GM19463 (cell line): Measurements from ENCODE around the gene WDFY1.

Source experiments
- ATAC-seq: cut with Tn5 transposase; IDR thresholded peaks from one replicate; pipeline ENCODE4 v1.9.1; 2021; ENCODE audit warnings: mild to moderate bottlenecking, moderate library complexity; ENCODE audit not compliant: unreplicated experiment

The WDFY1 gene

DNA sequence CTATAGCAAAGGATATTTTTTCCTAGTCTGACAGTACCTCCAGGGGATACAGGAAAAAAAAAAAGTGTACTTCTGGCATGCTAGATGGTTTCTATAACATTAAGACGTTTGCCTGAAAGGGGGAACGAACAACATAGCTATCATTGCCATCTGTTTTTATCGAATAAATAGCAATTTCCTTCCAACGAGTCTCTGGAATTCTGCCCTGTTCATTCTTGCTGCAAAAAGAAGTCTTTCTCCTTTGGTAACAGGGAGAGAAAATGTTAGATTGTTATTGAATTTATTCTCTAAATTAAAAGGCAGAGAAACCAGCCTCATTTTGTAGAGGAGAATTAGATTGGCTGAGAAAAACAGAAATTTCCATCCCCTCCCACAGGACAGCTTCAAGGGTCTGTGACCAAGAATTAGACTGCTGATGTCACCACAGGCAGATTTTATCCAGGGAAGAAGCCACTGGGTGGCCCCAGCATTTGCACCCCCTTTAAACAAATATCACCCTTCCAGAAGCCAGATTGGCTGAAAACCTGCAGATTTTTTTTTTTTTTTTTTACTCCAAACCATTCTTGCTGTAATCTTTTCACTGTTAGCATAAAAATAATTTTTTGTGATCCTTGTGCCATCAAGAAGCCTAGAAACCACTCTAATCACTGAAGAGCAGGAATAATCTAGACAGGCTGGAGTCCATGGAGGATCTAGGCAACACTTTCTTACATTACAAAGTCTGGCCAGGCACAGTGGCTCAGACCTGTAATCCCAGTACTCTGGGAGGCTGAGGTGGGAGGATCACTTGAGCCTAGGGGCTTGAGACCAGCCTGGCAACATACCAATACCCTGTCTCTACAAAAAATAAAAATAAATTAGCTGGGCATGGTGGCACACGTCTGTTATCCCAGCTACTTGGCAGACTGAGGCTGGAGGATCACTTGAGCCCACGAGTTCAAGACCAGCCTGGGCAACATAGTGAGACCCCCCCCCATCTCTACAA lies 12.0 kb downstream of the WDFY1 start:
- ATAC-seq, result no peak

DNA sequence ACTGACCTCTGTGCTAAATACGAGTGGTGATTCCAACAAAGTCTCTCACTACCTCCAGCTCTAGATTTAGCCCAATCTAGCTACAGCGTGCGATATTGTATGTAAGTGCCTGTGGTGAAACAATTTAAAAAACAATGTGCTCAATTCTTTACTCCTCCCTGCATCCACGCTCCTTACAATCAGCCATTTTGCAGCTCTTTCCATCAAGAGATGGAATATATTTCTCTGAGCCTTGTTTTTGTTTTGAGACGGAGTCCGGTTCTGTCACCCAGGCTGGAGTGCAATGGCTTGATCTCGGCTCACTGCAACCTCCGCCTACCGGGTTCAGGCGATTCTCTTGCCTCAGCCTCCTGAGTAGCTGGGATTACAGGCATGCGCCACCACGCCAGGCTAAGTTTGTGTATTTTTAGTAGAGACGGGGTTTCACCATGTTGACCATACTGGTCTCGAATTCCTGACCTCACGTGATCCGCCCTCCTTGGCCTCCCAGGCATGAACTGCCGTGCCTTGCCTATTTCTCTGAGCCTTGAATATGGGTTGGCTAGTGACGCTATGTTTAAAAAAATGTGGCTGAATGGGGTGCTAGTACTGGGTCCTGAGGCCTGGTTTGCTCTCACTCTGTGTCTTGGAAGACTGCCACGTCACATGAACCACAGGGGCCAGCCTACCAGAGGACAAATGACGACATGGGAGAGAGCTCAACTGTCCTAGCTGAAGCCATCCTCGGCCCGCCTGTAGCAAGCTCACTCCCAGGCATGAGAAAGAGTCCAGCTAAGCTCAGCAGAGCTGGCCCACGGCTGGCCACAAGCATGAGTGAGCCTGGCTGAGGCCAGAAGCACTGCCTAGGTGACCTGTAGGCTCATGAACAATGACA lies 14.8 kb downstream of the WDFY1 start:
- ATAC-seq, result no peak

DNA sequence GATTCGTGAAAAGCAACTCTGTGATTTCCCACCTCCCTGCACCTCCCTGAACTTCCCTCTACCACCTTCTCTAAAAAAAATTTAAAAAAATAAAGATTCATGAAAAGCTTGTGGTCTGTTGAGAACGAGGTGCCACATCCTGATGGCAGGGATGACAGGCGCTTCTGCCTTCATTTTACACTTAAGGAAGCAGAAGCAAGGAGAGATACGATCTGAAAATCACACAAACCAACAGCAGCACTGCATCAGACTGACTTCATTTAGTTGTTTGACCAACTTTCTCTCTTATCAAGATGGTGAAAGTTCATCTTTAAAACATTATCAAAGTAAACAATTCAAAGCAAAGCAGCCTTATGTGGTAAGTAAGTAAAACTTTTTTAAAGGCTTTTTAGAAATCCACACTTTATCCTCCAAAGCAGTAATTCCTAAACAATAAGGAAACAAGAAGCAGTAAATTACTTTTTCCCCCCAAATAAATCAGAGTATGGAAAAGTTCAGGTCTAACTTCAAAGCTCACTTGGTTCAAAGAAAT lies 15.5 kb downstream of the WDFY1 start:
- no peak for ATAC-seq

DNA sequence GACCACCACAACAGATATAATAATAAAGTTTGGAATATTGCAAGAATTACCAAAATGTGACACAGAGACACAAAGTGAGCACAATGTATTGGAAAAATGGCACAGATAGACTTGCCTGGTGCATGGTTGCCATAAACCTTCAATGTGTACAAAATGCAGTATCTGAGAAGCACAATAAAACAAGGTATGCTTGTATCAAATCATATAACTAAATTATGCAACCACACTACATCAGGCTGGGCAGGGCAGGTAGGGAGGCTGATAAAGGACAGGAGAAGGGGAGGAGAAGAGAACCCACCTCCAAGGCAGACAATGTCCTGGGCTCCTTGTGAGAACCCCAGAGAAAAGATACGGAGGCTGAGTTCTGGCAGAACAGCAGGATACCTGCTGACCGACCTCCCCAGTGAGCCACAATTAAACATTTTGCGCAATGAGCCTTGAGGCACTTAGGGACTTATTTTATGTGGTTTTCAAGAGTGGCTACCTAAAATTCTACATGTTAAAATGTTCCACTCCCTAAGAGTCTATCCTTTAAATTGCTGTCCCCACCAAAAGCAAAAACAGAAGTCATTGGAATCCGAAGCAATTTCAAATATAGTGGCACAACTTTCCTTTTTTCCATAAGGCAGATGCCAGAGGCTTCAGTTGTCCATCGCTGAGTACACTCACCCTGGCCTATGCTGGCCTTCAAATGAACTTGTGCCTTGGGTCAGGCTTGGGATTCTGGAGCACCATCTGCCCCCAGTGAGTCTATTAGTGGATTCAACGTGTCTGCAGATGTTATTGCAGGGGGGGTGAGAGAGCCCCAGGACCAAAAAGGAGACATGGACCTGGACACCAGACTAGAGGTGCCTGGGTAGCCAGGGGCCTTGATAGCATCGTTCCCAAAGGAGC lies 16.8 kb downstream of the WDFY1 start:
- no peak for ATAC-seq

DNA sequence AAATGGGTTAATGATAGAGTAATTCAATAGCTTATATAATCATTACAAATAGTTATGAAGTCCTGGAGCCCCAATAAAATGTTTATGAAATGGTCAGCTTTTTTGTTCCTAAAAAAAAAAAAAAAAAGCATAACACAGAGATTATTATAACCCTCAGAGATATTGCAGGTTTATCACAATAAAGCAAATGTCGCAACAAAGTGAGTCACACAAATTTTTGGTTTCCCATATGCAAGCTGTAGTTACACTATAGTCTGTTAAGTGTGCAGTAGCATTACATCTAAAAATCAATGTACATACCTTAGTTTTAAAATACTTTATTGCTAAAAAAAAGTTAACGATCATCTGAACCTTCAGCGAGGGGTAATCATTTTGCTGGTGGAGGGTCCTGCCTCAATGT lies 20.0 kb downstream of the WDFY1 start:
- ATAC-seq, result no peak

DNA sequence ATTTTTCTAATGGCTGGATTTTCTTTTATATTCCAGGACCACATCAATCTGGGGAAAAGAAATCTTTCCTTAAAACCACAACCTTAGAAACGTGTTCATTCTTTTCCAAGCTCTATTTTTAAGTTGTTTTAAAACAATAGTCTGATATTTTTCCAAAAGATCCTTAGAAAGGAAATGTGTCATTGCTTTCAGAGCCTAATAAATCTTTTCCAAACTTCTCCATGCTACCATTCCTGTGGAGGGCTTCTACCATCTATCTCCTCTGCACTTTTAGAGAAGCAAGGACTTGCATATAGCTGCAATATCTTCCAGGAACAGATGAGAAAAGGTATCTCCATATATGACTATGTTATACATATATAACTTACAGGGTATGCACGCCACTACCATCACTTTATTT lies 21.2 kb downstream of the WDFY1 start:
- ATAC-seq, result no peak

DNA sequence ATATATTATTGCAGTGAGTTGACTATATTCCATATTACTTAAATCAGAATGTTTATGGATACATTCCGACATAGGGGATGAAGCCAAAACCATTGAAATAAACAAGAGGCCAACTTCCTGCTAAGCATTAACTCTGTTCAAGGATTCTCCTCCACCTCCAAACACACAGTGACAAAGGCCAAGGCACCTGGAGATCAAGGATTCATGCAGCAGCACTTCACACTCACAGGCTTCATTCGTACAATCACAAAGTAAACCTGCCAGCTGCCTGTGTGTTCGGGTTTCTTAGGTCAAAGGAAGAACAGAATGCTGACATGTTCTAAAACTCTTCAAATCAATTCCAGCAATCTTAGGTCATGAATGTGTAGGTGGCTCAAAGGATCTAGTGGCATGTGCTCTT lies 22.8 kb downstream of the WDFY1 start:
- ATAC-seq, result no peak

DNA sequence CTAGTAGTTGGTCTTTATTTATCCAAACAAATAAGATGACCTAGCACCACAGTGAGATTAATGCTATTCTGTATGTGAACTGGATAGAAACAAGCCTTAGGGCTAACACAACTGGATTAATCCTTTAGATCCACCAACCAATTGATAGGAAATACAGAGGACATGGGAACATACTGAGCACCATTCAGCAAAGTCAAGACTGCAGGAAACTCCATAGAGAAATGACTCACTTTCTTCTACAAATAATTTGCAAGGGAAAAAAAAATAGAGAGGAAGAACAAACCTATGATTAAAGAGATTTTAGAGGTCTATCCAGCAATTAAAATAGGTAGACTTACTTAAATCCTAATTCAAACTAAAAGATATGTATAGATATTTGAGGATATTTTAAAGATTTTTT lies 23.9 kb downstream of the WDFY1 start:
- ATAC-seq, result no peak

DNA sequence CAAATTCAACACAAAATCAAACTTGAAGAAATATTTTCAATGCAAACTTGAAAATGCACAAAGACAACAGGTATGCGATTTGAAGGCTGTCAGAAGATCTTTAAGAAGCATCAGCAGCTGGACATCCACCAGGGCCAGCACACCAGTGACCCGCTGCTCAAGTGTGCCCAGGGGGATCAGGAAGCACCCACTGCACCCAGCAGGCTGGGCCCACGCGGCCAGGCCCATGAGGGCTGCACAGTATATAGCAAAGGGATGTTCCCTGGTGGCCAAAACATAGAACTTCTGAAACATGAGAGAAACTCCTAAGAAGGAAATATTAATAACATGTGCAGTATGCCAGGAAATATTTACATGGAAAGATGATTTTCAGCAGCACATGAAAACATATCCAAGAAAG lies 25.0 kb downstream of the WDFY1 start:
- no peak for ATAC-seq

DNA sequence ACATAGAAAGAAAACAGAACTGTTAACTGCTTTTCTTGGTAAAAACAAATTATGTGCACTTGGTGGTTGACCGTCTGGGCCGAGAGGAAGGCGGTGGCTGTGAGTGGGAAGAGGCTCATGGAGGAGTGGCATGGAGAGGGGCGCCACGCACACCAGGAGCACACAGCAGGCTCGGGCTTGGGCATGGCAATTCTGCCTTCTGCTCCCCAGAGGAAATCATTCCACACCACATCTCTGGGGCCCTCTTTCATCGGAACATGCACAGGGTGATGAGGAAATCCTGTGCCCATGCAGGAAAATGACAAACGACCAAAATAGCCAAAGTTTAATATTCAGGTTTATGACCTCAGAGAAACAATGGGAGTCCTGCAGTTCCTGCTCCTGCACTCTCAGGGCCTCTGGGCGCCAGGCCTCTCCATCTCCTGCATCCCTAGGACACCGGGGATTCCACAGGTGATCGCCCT lies 26.4 kb downstream of the WDFY1 start:
- no peak for ATAC-seq

DNA sequence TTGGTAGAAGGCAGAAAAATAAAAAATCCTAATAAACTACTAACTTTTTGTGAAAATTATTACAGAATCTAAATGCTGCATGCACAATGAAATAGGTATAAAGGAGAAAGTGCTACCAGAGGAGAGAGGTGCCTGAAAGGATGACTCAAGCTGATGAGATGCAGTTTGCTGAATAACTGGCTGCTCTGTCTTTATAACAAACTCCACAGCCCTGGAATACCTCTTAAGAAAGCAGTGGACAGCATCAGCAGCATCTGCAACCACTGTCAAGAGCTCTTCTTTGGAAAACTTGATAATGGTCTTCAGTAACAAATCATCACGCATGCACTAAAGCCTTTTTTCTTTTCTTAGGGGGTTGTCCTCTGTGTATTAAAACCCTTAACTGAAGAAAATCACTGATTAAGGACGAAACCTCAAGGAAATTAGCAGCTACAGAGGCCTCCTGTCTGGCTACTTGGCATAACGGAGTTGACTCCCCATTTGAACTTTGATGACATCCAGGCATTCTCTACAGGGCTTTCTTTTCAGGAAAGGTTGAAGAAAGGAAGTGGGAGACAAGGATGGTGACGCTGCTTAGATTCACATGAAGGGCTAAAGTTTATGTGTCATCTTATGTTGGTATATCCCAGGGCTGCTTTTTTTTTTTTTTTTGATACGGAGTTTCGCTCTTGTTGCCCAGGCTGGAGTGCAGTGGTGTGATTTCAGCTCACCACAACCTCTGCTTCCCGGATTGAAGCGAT lies 28.8 kb downstream of the WDFY1 start:
- ATAC-seq, result no peak

DNA sequence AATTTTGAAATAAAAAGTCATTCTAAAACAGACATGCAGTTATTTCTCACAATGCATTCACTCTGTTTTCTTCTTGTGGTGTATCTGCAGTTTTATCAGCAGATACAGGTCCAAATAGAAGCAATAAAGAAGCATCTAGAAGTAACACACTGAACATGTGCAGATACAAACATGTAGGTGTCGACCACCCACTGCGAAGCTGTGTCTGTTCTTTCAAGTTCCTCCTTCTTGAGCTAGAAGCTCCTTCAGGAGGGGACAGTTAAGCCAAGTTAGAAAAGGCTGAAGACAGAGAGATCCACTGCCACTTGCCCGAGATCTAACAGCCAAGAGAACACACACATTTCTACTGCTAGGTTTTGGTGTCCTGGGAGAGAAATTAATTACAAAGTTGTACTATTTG lies 30.1 kb downstream of the WDFY1 start:
- ATAC-seq, result no peak

DNA sequence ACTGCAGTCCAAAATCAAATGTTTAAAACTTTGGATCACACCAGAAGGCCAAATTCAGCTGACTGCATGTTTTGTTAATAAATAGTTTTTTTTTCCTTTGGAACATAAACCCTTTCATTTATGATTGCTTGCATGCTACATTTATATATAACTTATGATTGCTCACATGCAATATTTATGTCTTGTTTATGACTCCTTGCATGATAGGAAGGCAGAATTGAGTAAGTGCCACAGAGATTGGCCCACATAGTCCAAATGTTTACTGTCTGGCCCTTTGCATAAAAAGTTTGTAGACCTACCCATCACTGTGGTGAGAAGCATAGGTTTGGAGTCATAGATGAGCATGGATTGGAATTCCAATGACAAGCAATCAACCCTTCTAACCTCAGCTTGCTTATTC lies 30.8 kb downstream of the WDFY1 start:
- ATAC-seq, result no peak

DNA sequence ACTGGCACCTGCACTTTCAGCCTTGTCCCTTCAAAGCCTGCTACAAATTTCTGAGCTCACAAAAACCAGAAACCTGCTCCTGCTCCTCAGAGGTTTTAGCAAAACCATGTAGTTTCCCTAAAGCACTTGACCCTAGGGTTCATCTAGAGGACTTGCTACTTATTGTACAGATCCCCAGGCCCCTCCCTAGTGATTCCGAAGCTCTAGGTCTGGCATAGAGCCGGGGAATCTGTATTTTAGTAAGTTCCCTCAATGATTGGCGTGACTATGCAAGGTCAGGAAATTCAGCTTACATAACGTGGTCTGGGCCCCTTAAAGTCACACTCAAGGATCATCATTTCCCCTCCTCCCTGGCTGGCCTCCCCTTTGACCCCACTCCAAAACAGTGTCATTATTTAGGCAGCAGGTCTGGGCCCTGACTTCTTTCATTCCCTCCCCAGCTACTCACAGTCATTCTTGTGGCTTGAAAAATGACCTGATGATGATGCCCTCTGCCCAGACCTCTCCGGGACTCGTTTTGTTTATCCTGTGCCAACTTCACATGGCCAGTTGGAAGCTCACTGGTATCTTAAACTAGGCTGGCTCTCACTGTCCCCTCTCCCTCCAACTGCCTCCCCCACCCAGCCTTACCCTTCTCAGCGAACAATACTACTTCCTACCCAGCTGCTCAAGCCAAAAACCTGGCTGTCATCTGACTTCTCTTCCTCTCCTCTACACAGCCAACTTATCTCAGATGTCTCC lies 36.0 kb downstream of the WDFY1 start:
- no peak for ATAC-seq

DNA sequence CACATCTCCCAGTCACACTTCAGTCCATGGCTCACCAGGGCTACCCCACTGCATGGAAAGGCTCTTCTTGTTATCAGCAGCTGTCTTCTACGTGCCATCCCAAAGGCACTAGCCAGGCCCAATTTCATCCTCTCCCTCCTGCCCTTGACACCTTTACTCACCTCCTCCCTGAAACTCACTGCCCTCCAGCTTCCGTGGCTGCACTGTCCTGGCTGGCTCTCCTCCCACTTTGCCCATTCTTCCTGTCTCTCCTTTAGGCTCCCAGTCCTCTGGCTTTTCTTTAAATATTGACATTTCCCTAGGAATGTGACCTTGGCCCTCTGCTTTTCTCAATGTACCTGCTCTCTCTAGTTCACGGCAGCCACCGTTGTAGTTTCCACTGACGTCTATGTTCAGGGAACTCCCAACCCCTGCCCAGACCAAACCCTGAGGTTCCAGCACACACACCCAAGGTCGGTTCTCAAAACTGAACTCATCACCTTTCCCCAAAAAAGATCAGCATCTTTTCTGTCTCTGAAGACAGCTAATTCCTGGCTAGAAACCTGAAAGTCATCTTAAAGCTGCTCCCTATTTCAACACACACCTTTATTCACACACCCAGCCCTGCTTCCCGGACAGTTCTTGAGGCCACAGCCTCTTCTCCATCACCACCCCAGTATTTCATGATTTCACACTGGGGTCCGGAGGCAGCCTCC lies 36.7 kb downstream of the WDFY1 start:
- no peak for ATAC-seq

DNA sequence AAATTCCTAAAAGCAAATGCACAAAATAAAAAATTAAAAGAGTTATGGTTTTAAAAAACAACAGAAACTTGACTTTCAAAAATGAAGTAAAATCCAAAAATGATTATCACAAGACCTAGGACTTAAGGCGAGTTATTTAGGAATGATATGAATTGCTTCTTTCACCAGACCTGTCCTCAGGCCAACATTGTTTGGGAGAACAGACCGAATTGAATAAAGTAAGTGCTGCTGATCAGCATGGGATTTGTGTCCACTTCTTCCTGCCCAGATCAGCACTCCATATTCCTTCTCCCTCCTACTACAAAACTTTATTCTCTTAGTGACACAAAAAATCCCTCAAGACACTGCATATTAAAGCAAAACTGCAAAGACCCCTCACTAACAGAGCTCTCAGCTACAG lies 39.1 kb downstream of the WDFY1 start:
- ATAC-seq, result no peak

DNA sequence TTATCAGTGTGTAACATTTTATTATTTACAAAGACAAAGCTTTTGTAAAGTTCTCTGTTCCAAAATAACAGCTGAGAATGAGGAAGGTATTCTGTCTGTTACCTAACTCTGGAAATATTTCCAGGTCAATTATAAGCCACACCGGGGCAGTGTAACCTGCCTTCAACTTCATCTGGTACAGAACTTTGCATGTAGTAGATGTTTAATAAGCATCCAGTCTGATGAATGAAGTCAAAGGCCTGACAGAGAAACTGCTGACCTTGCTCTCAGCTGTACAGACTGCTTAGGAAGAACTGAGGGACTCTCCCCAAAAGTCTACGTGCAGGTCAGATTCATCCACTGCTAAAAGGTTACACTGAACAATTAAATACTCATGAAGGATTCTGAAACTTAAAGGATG lies 43.3 kb downstream of the WDFY1 start:
- peak; percentile 33 for ATAC-seq

DNA sequence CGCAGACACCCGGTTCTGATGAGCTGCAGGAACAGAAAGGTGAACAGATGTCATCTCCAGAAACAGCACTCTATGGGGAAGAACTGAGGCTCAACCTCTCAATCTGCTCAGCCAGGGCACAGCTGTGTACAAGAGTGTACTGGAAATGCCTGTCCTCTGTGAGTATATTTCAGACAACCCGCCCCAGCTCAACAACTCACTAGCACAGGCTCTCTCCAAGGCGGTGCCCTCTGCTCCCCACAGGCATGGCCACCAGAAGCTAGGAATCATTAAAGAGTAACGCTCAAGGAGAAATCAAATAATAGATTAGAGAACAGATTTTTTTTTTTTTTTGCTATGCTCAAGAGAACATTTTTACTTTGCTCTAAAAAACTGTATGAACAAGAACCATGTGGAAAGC lies 43.8 kb downstream of the WDFY1 start:
- ATAC-seq, result no peak

DNA sequence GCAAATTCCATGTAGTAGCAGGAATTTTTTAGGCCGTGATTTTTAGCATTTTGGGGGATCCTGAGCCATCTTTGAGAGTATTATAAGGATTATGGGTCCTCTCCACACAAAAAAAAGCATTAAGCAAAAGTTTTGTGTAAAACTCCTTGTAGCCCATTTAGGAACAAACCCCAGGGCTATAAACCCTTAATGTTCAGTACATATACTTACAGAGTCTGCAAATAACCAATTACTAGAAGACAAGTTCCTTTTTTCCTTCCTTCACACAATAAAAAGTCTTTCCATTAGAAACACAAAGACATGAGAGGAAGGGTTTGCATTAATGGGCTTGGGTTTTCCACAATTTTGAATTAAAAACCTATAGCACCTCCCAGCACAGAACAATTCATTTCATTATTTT lies 44.6 kb downstream of the WDFY1 start:
- ATAC-seq, result no peak
